CD4-positive, CD25-positive, alpha-beta regulatory T cell (primary cell): ENCODE data around the gene PHACTR3. TPM values are rescaled to one million over a fixed set of nuclear protein-coding genes. Genes with fewer than 3 reads are reported as not detected.

ENCODE experiments used
- ATAC-seq, 2 donors: fragments of 150-1000 bp; cut with Tn5 transposase; one replicate each; pipeline ENCODE4 v1.10.0; 2021; ENCODE audit warnings: low read depth in 2 of 2, moderate number of reproducible peaks in 2 of 2, moderate library complexity in 1 of 2
- DNase-seq, 3 donors: peaks; one replicate each; pipeline versions ENCODE4 v3.0.0 to v3.0.0-alpha.2; 2012 to 2022; ENCODE audit warnings: mixed read lengths in 1 of 3
- H3K27ac ChIP-seq: one replicate; pipeline ENCODE4 v1.7.0; 2013; ENCODE audit warnings: mild to moderate bottlenecking, low read length; ENCODE audit not compliant: insufficient read depth, poor library complexity, severe bottlenecking
- H3K27me3 ChIP-seq: one replicate; pipeline ENCODE4 v1.7.0; 2013; ENCODE audit warnings: low read length; ENCODE audit not compliant: control insufficient read depth, insufficient read depth
- H3K36me3 ChIP-seq: one replicate; pipeline ENCODE4 v1.7.0; 2013; ENCODE audit warnings: mild to moderate bottlenecking, low read length, moderate library complexity; ENCODE audit not compliant: control insufficient read depth, insufficient read depth
- H3K4me1 ChIP-seq: 2 replicates; pipeline ENCODE4 v1.7.0; 2013; ENCODE audit warnings: mild to moderate bottlenecking, low read length; ENCODE audit not compliant: insufficient read depth, control insufficient read depth, poor library complexity, severe bottlenecking
- H3K4me3 ChIP-seq: one replicate; pipeline ENCODE4 v1.7.0; 2013; ENCODE audit warnings: low read depth, mild to moderate bottlenecking, low read length, moderate library complexity
- H3K9me3 ChIP-seq, 2 experiments: 1 replicate in 1 of 2; 2 replicates in 1 of 2; pipeline ENCODE4 v1.7.0; 2013; ENCODE audit warnings: low read length in 2 of 2, mild to moderate bottlenecking in 1 of 2, moderate library complexity in 1 of 2; ENCODE audit not compliant: control insufficient read depth in 2 of 2
- H3K27ac Mint-ChIP-seq, 3 donors: one replicate each; pipeline ENCODE4 v1.8.0; 2020 to 2022; ENCODE audit warnings: mild to moderate bottlenecking in 3 of 3, mixed read lengths in 3 of 3, moderate library complexity in 2 of 3
- H3K27me3 Mint-ChIP-seq: one replicate; pipeline ENCODE4 v1.8.0; 2022; ENCODE audit warnings: mild to moderate bottlenecking, mixed read lengths
- H3K36me3 Mint-ChIP-seq: one replicate; pipeline ENCODE4 v1.8.0; 2020; ENCODE audit warnings: mixed read lengths
- H3K4me1 Mint-ChIP-seq, 4 donors: one replicate each; pipeline ENCODE4 v1.8.0; 2020 to 2022; ENCODE audit warnings: mixed read lengths in 4 of 4, mild to moderate bottlenecking in 1 of 4
- H3K4me3 Mint-ChIP-seq, 4 donors: one replicate each; pipeline ENCODE4 v1.8.0; 2020 to 2022; ENCODE audit warnings: mild to moderate bottlenecking in 4 of 4, mixed read lengths in 4 of 4, moderate library complexity in 3 of 4
- H3K9me3 Mint-ChIP-seq, 7 donors: one replicate each; pipeline ENCODE4 v1.8.0; 2020 to 2022; ENCODE audit warnings: mixed read lengths in 7 of 7, mild to moderate bottlenecking in 3 of 7, moderate library complexity in 2 of 7
- polyA plus RNA-seq, 4 donors: library from polyadenylated mRNA; unstranded; fragments of 300-500 nt; fragmentation: Illumina TruSeq; gene quantifications; one replicate each; pipeline ENCODE4 v1.2.3, GENCODE V29; 2021
- total RNA-seq: library from RNA; stranded (reverse); gene quantifications from one replicate; pipeline ENCODE4 v1.2.3, GENCODE V29; 2022

Gene PHACTR3
- total and polyA plus RNA-seq, 5 donors from 2014 or later = not detected

- no peak overlapping the region for H3K4me3 Mint-ChIP-seq
- Histone ChIP-seq H3K36me3 (no peaks in the 10 kb centered on the region), H3K27me3 (peaks cover 3% of the 10 kb centered on the region), H3K9me3 (no peaks in the 10 kb centered on the region), H3K4me3 (no peak overlapping the region), H3K4me1 (no peaks in the 10 kb centered on the region), H3K27ac (no peak overlapping the region)
- ATAC-seq (no peak), DNase-seq (no peak)
- H3K9me3 Mint-ChIP-seq = peaks cover 0 to 10% (median 0%) of the 10 kb centered on the region in 7 donors
- no peaks in the 10 kb centered on the region for H3K4me1 Mint-ChIP-seq
- peaks cover 4% of the 10 kb centered on the region for H3K27me3 Mint-ChIP-seq
- H3K36me3 Mint-ChIP-seq = no peaks in the 10 kb centered on the region
- no peak overlapping the region for H3K27ac Mint-ChIP-seq
These were observed 183.2 kb downstream of the PHACTR3 start for GRCh38 chr20:59787538-59787890.

GRCh38 chr20:59788196-59788735 is 183.9 kb downstream of the PHACTR3 start:
- no peak for ATAC-seq
- H3K9me3 Mint-ChIP-seq = peaks cover 0 to 10% (median under 1%) of the 10 kb centered on the region in 7 donors
- Histone ChIP-seq H3K4me3 (no peak overlapping the region), H3K4me1 (no peaks in the 10 kb centered on the region), H3K27me3 (peaks cover 3% of the 10 kb centered on the region), H3K27ac (no peak overlapping the region), H3K36me3 (no peaks in the 10 kb centered on the region), H3K9me3 (no peaks in the 10 kb centered on the region)
- no peak for DNase-seq
- no peak overlapping the region for H3K4me3 Mint-ChIP-seq
- H3K27ac Mint-ChIP-seq = no peak overlapping the region
- no peaks in the 10 kb centered on the region for H3K36me3 Mint-ChIP-seq
- peaks cover 4% of the 10 kb centered on the region for H3K27me3 Mint-ChIP-seq
- no peaks in the 10 kb centered on the region for H3K4me1 Mint-ChIP-seq

- no peaks in the 10 kb centered on the region for H3K4me1 ChIP-seq
- DNase-seq (no peak), ATAC-seq (no peak)
- Mint-ChIP-seq H3K36me3 (no peaks in the 10 kb centered on the region), H3K4me1 (no peaks in the 10 kb centered on the region), H3K4me3 (no peak overlapping the region), H3K27ac (no peak overlapping the region), H3K27me3 (peaks cover 4% of the 10 kb centered on the region), H3K9me3 (peaks cover 0 to 12% (median 2%) of the 10 kb centered on the region in 7 donors)
- H3K27ac ChIP-seq = no peak overlapping the region
- H3K4me3 ChIP-seq = no peak overlapping the region
- no peaks in the 10 kb centered on the region for H3K36me3 ChIP-seq
- H3K9me3 ChIP-seq = no peaks in the 10 kb centered on the region
- peaks cover 3% of the 10 kb centered on the region for H3K27me3 ChIP-seq
These were observed 184.6 kb downstream of the PHACTR3 start for GRCh38 chr20:59788811-59789397.

- ATAC-seq (no peak), DNase-seq (no peak)
- peaks cover 0 to 12% (median 2%) of the 10 kb centered on the region in 7 donors for H3K9me3 Mint-ChIP-seq
- no peak overlapping the region for H3K27ac Mint-ChIP-seq
- H3K36me3 Mint-ChIP-seq = no peaks in the 10 kb centered on the region
- H3K4me3 Mint-ChIP-seq = no peak overlapping the region
- no peaks in the 10 kb centered on the region for H3K4me1 ChIP-seq
- H3K27me3 ChIP-seq = peaks cover 3% of the 10 kb centered on the region
- no peak overlapping the region for H3K4me3 ChIP-seq
- no peak overlapping the region for H3K27ac ChIP-seq
- H3K4me1 Mint-ChIP-seq = no peaks in the 10 kb centered on the region
- H3K27me3 Mint-ChIP-seq = peaks cover 8% of the 10 kb centered on the region
- H3K36me3 ChIP-seq = no peaks in the 10 kb centered on the region
- no peaks in the 10 kb centered on the region for H3K9me3 ChIP-seq
These were observed 185.3 kb downstream of the PHACTR3 start for GRCh38 chr20:59789686-59790085.

- Mint-ChIP-seq H3K36me3 (no peaks in the 10 kb centered on the region), H3K4me1 (no peaks in the 10 kb centered on the region)
These were observed 186.0 kb downstream of the PHACTR3 start for GRCh38 chr20:59790346-59790745.

GRCh38 chr20:59792300-59792699 is 188.0 kb downstream of the PHACTR3 start:
- no peak overlapping the region for H3K27ac ChIP-seq
- no peak overlapping the region for H3K27ac Mint-ChIP-seq
- ATAC-seq (no peak), DNase-seq (no peak)
- H3K4me3 Mint-ChIP-seq = no peak overlapping the region
- H3K36me3 Mint-ChIP-seq = no peaks in the 10 kb centered on the region
- no peaks in the 10 kb centered on the region for H3K4me1 Mint-ChIP-seq
- peaks cover 3% of the 10 kb centered on the region for H3K27me3 ChIP-seq
- peaks cover 15% of the 10 kb centered on the region for H3K27me3 Mint-ChIP-seq
- H3K36me3 ChIP-seq = no peaks in the 10 kb centered on the region
- H3K9me3 ChIP-seq = peaks cover 6 to 10% of the 10 kb centered on the region in 2 experiments
- H3K4me3 ChIP-seq = no peak overlapping the region
- H3K4me1 ChIP-seq = no peaks in the 10 kb centered on the region
- H3K9me3 Mint-ChIP-seq = peaks cover 0 to 25% (median 2%) of the 10 kb centered on the region in 7 donors

More at GRCh38 chr20:59790346-59790745, 186.0 kb downstream of the PHACTR3 start:
- Histone ChIP-seq H3K27me3 (peaks cover 3% of the 10 kb centered on the region), H3K9me3 (peaks cover 0 to under 1% of the 10 kb centered on the region in 2 experiments), H3K27ac (no peak overlapping the region), H3K4me3 (no peak overlapping the region), H3K4me1 (no peaks in the 10 kb centered on the region), H3K36me3 (no peaks in the 10 kb centered on the region)
- Mint-ChIP-seq H3K9me3 (peaks cover 0 to 16% (median 2%) of the 10 kb centered on the region in 7 donors), H3K27me3 (peaks cover 10% of the 10 kb centered on the region), H3K27ac (no peak overlapping the region), H3K4me3 (no peak overlapping the region)
- DNase-seq (no peak), ATAC-seq (no peak)

GRCh38 chr20:59794555-59794954 is 190.2 kb downstream of the PHACTR3 start:
- Mint-ChIP-seq H3K27me3 (peaks cover 16% of the 10 kb centered on the region), H3K9me3 (peaks cover 0 to 30% (median 2%) of the 10 kb centered on the region in 7 donors), H3K36me3 (no peaks in the 10 kb centered on the region), H3K27ac (no peak overlapping the region), H3K4me3 (no peak overlapping the region), H3K4me1 (no peaks in the 10 kb centered on the region)
- no peak overlapping the region for H3K4me3 ChIP-seq
- peaks cover 6 to 10% of the 10 kb centered on the region in 2 experiments for H3K9me3 ChIP-seq
- H3K27me3 ChIP-seq = peaks cover 3% of the 10 kb centered on the region
- no peaks in the 10 kb centered on the region for H3K4me1 ChIP-seq
- DNase-seq = no peak
- H3K27ac ChIP-seq = no peak overlapping the region
- no peak for ATAC-seq
- H3K36me3 ChIP-seq = no peaks in the 10 kb centered on the region

GRCh38 chr20:59800309-59800708 is 196.0 kb downstream of the PHACTR3 start:
- Histone ChIP-seq H3K36me3 (no peaks in the 10 kb centered on the region), H3K27me3 (peaks cover 2% of the 10 kb centered on the region), H3K4me1 (no peaks in the 10 kb centered on the region), H3K4me3 (no peak overlapping the region), H3K9me3 (peaks cover 11 to 17% of the 10 kb centered on the region in 2 experiments), H3K27ac (no peak overlapping the region)
- Mint-ChIP-seq H3K27ac (no peak overlapping the region), H3K36me3 (no peaks in the 10 kb centered on the region), H3K27me3 (peaks cover 5% of the 10 kb centered on the region), H3K9me3 (peaks cover 0 to 40% (median 5%) of the 10 kb centered on the region in 7 donors), H3K4me1 (no peaks in the 10 kb centered on the region), H3K4me3 (no peak overlapping the region)
- no peak for DNase-seq
- ATAC-seq = no peak
